Fibroblast of skin of right biceps (primary cell): ENCODE data around the gene UNC93A.
"Not testable (repeated sequence)": the region's sequence is repeated elsewhere in the genome, so short reads cannot be mapped to it uniquely, and the experiment has no call there.

Experiments used
- DNase-seq: peaks from one replicate; pipeline ENCODE4 v3.0.0-alpha.2; 2013

The UNC93A gene

GRCh38 chr6:167317172-167317571 is 26.1 kb downstream of the UNC93A start:
- no peak for DNase-seq

- DNase-seq = peak; percentile 36
Measured at GRCh38 chr6:167318354-167318753, 27.2 kb downstream of the UNC93A start.

- not testable (repeated sequence) for DNase-seq
Measured at GRCh38 chr6:167318856-167319255, 27.7 kb downstream of the UNC93A start.

GRCh38 chr6:167319856-167320753 is 29.0 kb downstream of the UNC93A start:
- peak; percentile 38 for DNase-seq

DNA sequence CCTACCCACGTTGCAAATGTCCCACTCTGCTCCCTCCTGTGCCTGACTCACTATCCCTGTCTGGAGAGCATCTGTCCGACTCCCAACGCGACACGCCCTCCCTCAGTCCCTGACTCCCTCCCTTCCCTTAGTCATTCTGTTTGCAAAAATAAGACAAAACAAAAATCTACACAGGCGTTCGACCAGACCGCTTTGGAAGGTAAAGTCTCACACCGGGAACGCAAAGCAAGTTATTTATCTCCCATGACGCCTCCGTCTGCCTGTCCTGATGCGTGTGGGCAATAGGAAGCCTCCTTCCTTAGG is 29.6 kb downstream of the UNC93A start:
- not testable (repeated sequence) for DNase-seq

- not testable (repeated sequence) for DNase-seq
Measured at GRCh38 chr6:167321185-167321584, 30.1 kb downstream of the UNC93A start.

GRCh38 chr6:167323111-167323510 is 32.0 kb downstream of the UNC93A start:
- no peak for DNase-seq

DNA sequence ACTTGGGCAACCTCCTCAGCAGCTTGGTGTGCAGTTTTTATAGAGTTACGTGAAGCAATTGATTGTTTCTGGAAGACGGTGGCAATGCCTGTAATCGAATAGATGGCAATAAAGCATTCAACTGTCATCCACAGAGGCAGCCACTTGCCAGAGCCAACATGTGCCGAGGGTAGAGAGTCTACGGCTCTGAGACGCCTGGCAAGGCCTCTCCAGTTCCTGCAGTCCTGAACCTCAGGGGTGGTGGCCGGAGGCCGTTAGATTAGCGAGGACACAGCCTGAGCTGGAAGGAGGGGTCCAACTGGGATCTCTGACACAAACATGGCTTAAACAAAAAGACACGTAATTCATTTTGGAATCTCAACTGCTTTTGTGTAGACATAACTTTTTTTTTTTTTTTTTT is 33.0 kb downstream of the UNC93A start:
- no peak for DNase-seq

DNA sequence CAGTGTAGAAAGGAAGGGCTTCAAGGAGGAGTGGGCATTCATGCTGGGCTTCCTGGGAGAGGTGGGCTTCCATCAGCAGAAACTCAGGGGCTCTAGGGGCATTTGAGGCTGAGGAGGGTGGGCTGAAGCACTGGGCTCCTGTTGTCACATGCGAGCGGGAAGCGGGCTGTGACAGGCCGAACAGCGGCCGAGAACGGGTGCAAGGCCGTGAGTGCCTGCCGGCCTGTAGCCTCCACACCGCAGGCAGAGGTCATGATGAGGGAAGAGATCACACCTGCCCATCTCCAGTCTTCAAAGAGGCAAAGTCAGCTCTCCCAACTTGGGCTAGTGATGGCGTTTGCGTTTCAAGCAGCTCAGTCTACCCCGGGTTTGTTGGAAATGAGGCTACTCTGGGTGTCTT is 34.7 kb downstream of the UNC93A start:
- DNase-seq = no peak

- DNase-seq = no peak
Measured at GRCh38 chr6:167327391-167327790, 36.3 kb downstream of the UNC93A start.

DNA sequence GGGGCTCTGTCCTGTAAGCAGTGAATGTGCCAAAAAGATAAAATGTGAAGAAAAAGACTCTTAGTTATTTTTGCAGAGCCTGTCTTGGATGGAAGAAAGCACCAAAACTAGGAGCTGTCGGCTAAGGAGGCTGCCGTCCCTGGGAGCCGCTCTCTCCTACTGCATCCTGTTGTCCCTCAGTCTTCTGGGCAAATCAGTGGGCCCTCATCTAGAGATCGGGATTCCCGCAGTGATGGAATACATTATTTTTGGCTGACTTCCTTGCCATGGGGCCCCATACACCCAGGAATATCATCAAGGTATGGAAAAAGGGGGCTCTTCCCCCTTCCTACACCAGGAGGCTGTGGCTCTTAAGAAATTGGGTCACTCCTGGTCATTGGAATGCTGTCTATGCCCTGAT is 37.0 kb downstream of the UNC93A start:
- DNase-seq = no peak

DNA sequence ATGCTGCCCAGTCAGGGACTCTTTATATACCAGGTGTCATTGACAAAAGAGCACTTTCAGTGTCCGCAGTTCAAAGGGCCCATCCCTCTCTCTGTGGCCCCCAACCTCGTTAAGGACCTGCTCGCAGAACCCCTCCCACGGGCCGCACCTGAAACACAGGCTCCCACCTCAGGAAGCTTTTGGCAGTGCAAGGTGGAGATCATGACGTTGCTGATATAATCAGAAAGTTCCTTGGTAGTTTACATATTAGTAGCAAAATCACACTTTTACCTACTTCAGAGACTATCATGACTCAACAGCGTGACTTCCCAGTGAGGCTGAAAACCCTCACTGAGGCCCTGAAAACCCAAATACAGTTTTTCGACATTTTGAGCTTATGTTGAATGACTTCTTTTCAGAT is 37.9 kb downstream of the UNC93A start:
- DNase-seq = no peak

DNA sequence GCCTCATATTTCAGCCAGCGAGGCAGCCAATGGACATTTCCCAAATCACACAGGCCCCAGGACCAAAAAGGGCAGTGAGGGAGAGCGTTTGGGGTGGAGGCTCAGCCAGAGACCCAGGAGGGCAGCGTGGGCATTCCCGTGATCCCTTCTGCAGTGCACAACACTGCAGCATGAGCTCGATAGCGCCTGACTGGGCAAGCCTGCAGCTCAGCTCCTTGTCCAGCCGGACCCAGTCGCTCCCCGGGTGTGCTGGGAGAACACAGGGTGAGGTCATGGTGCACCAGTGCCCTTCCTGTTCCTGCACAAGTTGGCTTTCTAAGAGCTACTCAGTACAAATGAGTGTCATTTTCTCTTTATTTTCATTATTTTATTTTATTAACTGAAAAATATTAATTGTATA is 39.6 kb downstream of the UNC93A start:
- DNase-seq = no peak

- DNase-seq = no peak
Measured at GRCh38 chr6:167331565-167331964, 40.5 kb downstream of the UNC93A start.

- no peak for DNase-seq
Measured at GRCh38 chr6:167336844-167337630, 45.9 kb downstream of the UNC93A start.

- no peak for DNase-seq
Measured at GRCh38 chr6:167337675-167338449, 46.7 kb downstream of the UNC93A start.

GRCh38 chr6:167338541-167339117 is 47.5 kb downstream of the UNC93A start:
- no peak for DNase-seq

DNA sequence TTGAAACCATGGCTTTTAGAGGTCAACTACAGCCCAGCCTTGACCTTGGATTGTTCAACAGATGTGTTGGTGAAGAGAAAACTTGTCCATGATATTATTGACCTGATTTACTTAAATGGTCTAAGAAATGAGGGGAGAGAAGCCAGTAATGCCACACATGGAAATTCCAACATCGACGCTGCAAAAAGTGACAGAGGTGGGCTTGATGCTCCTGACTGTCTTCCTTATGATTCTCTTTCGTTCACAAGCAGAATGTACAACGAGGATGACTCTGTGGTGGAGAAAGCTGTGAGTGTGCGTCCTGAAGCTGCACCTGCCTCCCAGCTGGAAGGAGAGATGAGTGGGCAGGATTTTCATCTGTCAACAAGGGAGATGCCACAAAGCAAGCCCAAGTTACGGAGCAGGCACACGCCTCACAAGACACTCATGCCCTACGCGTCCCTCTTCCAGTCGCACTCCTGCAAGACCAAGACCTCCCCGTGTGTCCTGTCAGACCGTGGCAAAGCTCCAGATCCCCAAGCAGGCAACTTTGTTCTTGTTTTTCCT is 50.0 kb downstream of the UNC93A start:
- DNase-seq = no peak

DNA sequence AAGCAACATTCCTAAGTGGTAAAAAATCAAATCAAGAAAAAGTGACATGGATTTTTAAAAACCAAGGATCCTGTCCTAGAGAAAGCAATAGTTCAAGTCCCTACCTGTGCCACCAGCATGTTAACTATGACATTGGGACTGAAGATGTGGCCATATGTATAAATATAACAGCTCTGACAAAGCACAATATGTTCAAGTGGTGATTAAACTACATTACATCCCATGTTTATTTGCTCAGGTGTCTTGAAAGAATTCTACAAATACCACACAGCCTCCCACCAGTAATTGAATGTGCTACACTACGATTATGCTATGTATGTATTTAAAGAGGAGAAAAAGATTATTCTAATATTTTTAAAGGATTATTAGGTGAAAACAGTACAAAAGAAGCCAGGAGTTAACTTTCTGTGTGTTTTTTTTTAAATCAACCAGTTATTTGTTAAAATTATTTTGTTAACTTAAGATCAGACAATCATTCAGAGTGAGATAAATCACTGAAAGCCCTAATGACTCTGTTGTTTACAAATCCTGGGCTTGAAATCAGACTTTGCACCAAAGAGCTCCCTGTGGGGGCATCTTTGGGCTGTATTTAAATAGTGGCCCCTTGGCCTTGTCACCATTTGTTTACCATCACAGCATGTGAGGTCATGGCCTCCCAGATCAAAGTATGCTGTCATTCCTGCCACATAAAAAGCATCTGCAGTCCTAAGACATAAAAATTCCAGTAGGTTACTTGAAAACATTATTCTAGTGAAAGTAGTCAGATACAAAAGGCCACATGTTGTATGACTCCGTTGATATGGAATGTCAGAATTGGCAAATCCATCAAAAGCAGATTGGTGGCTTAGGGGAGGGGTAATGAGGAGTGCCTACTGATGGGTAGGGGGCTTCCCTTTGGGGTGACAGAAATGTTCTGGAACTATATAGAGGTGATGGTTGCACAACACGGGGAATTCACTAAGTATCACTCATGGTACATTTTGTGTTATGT is 50.8 kb downstream of the UNC93A start:
- DNase-seq = no peak

DNA sequence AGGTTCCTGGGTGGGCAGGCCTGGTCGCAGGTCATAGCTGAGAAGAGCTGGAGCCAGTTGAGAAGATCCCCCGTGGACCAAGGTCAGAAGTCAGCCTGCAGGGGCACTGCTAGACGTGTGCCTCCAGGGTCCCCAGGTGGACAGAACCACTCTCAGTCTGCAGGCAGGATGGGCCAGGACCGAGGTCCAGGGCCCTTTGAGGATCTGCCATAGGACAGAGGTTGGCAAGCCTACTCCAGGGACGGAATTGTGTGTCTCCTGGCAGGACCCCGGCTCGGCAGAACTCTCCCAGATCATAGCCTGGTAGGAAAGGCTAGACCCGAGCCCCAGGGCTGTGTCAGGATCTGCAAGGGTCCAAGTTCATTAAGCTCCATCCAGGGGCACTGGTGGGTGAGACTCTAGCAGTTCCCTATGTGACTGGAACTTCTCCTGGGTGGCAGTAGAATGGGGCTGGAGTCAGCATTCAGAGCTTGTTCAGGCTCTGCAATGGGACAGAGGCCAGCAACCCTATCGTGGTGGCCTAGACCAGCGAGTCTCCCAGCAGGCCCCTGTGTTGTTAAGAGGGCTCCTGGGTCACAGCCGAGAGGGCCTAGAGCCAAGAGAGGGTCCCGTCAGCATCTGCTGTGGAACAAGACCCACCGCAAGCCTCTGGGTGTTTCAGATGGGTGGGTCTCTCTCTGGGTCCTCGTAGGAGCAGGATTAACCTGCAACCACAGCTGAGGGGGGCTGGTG is 51.9 kb downstream of the UNC93A start:
- DNase-seq = no peak

GRCh38 chr6:167345348-167345747 is 54.2 kb downstream of the UNC93A start:
- no peak for DNase-seq
